ENCODE measurements around the gene CACNB4. TPM values are rescaled to one million over a fixed set of nuclear protein-coding genes. Genes with fewer than 3 reads are reported as not detected.

CACNB4 gene
- total and polyA plus RNA-seq, 9 of the 15 experiments (the other 6 are each of a cell fraction or from before 2014, with no cell fraction given) = 0.01 to 0.20 (median 0.04) TPM; not detected in 1

- TF ChIP-seq ZNF407 (IDR thresholded peaks at IDR 0.05; ENCODE audit: low read depth) = no peak
- TF ChIP-seq ELK3 (CRISPR knock-in tag; IDR thresholded peaks at IDR 0.05) = no peak
- no peak for TF ChIP-seq PBX2 (CRISPR knock-in tag; IDR thresholded peaks at IDR 0.05; ENCODE audit: low read depth)
- peak; percentile 71 for TF ChIP-seq PBX2 (tag; conservative IDR thresholded peaks at IDR 0.05; ENCODE audit: low read depth)
- peak; percentile 67 for TF ChIP-seq ZNF395 (CRISPR knock-in tag; IDR thresholded peaks at IDR 0.05)
- no peak for TF ChIP-seq KHSRP (IDR thresholded peaks at IDR 0.05)
- TF ChIP-seq TCF7 (IDR thresholded peaks at IDR 0.05; ENCODE audit: borderline replicate concordance) = 0 out of 2 replicates have a peak, but pooled peaks have one; percentile 57
- peak; percentile 87; the same call in 1 of the 2 replicates for TF ChIP-seq PKNOX1 (IDR thresholded peaks at IDR 0.05)
- no peak for TF ChIP-seq SMARCB1 (IDR thresholded peaks at IDR 0.05; ENCODE audit: insufficient read length, low read depth)
- no peak for TF ChIP-seq MYBL2 (IDR thresholded peaks at IDR 0.05; ENCODE audit: low read depth)
- no peak for TF ChIP-seq MYBL2 (CRISPR knock-in tag; IDR thresholded peaks at IDR 0.05; ENCODE audit: borderline replicate concordance)
Observed at GRCh38 chr2:151815821-151816489, 282.9 kb downstream of the CACNB4 start (continued).

All from K562 (cell line).